C4-2B (cell line): ENCODE results near the gene ALDH1A3.

Source experiments
- H3K27ac ChIP-seq: fragments of 450-650 bp; 2 replicates; pipeline ENCODE4 v1.5.1; 2017
- CTCF ChIP-seq: fragments of 450-650 bp; conservative IDR thresholded peaks from 2 replicates; pipeline ENCODE4 v1.5.1; 2017; ENCODE audit warnings: mild to moderate bottlenecking
- ZFX ChIP-seq: fragments of 450-650 bp; IDR thresholded peaks from 2 replicates; pipeline ENCODE4 v1.6.1; 2017

The ALDH1A3 gene

GRCh38 chr15:100859970-100860828, 19.4 kb upstream of the ALDH1A3 start:
- no peak for TF ChIP-seq CTCF
- TF ChIP-seq ZFX = no peak
- H3K27ac ChIP-seq = no peak overlapping the region

- no peak overlapping the region for H3K27ac ChIP-seq
- TF ChIP-seq CTCF (no peak), ZFX (no peak)
These were observed 18.7 kb upstream of the ALDH1A3 start for GRCh38 chr15:100860829-100861510.

DNA sequence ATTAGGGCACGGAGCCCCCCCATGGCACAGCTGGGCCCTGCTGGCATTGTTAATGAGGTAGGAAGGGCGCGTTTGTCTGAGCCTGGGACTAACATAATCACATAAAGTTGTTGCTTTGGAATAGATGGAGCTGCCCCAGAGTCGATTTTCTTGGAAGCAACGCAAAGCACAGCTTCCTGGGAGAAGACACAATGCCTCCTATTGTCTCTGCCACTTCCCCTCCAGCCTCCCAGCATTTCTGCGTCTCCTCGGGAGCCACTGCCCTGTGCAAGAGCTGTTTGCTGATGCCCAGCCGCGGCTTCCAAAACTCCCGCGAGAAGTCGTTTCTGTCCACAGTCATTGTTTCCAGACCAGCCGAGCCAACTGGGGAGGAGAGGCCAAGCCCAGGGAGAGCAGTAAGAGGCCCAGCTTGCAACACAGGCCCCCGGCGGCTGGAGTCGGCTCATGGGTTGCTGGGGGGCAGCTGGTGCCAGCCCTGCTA, 18.1 kb upstream of the ALDH1A3 start:
- no peak overlapping the region for H3K27ac ChIP-seq
- TF ChIP-seq CTCF (no peak), ZFX (no peak)

DNA sequence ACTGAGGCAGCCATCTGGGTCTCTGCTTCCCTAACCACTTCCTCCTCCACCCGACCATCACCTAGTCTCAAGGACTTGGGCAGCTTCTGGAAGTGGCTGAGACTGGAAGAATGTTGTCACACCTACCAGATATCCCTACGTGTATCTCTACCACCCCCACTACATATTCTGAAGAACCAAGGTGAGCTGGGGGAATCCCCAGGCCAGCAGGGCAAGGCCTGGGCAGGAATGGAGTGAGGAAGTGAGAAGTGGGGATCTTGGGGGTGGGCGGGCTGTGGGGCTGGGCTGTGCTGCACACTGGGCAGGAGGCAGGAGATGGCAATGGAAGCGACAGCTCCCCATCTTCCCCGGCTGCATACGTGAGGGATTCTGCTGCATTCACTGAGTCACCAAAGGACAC, 17.5 kb upstream of the ALDH1A3 start:
- H3K27ac ChIP-seq = no peak overlapping the region
- TF ChIP-seq ZFX = no peak
- no peak for TF ChIP-seq CTCF

- no peak overlapping the region for H3K27ac ChIP-seq
- TF ChIP-seq CTCF (no peak), ZFX (no peak)
These were observed 16.4 kb upstream of the ALDH1A3 start for GRCh38 chr15:100863075-100863795.

DNA sequence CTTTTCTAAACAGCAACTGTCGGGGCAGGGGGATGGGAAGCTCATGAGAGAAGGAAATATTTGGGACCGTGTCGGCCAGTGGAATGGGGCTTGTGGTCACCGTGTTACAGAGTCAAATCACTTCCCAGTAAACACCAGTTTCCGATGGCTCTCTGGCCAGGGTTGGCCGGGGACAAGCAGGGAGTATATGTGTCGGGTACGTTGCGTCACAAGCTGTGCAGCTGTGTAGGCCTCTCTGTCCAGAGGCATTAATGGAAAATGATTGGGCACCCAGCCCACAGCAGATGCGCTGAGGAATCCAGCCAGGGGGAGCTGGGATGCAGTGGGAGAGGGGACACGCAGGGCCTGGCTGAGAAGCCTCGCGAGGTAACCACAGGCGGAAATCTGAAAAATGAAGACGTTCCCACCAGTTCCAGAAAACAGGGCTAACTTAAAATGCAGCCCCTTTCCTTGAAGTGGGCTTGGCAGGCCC, 15.8 kb upstream of the ALDH1A3 start:
- H3K27ac ChIP-seq = no peak overlapping the region
- TF ChIP-seq ZFX (no peak), CTCF (no peak)
